Activated CD8-positive, alpha-beta memory T cell treated with anti-CD3 and anti-CD28 coated beads for 4 hours (primary cell): Measurements from ENCODE around the gene CEP43.

ENCODE experiments used
- DNase-seq, 2 donors: peaks; one replicate each; pipeline ENCODE4 v3.0.0-alpha.2; 2020; ENCODE audit warnings: low read depth in 2 of 2

CEP43 gene

GRCh38 chr6:166969390-166970002 lies 29.7 kb upstream of the CEP43 start:
- no peak for DNase-seq

GRCh38 chr6:166970091-166970490 lies 29.1 kb upstream of the CEP43 start:
- DNase-seq, result no peak

GRCh38 chr6:166970776-166971175 lies 28.4 kb upstream of the CEP43 start:
- no peak for DNase-seq

GRCh38 chr6:166971271-166971670 lies 27.9 kb upstream of the CEP43 start:
- DNase-seq, result no peak

GRCh38 chr6:166972101-166972500 lies 27.1 kb upstream of the CEP43 start:
- no peak for DNase-seq

- no peak for DNase-seq
These were observed 22.6 kb upstream of the CEP43 start for GRCh38 chr6:166976636-166977035.

DNA sequence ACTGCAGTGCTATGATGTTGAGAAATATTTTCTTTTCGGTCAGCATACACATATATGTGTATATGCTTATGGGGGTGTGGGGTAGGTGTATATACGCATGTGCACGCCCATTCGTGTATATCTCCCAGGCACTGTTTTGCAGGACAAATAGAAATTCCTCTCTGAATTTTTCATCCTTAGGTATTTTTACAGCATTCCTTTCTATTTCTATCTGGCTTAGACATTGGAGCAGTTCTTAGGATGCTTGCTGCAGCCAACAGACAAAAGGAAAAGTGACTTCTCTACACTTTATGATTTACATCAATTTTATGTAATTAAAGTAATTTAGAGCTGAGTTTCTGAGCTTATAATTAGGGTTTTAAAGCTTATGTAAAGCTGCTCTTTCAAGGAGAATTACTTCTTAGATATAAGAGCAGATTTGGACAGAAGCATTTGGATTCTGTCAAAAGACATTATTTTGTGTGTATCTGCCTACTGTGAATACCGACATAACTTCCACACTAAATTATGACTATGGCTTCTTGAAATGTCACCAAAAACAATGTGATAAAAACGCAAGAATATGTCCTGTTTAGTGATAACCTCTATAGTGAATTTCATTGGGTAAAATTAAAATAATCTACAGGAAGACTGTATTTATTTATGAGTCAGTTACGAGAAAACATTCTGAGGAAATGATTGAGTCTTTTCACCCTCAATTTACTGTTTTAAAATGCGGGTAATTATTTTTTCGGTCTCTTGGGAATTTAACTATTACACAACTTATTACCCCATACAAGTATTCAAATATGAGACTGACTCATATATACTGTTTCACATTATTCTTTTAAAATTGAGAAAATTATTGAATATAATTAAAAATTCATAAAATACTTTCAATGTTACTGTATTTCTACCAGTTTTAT lies 21.3 kb upstream of the CEP43 start:
- DNase-seq, result no peak

DNA sequence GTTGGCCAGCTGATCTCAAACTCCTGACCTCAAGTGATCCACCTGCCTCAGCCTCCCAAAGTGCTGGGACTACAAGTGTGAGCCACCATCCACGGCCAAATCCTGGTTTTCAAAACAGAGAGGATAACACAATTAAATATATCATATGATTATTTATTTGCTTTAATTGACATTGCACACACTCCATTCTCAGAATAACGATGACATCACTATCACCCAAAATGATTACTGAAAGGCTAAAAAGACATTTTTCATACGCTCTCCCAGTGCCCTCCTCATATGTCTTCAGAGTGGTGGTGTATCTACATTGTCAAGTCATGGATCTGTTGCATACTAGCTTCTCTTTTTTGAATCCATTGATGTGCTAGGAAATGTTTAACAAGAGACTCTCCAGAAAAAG lies 18.5 kb upstream of the CEP43 start:
- DNase-seq, result no peak

DNA sequence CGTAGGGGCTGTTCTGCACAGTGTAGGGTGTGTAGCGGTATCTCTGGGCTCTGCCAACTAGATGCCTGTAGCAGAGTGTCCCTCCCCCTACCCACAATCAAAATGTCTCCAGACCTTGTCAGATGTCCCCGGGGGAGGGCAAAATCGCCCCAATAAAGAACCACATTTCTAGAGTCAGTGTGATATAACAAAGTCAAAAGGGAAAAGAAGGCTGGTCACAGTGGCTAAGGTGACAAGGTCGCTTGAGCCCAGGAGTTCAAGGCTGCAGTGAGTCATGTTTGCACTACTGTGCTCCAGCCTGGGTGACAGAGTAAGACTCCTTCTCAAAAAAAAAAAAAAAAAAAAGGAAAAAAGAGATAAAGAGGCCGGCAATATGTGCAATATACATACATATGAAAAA lies 11.7 kb upstream of the CEP43 start:
- no peak for DNase-seq

DNA sequence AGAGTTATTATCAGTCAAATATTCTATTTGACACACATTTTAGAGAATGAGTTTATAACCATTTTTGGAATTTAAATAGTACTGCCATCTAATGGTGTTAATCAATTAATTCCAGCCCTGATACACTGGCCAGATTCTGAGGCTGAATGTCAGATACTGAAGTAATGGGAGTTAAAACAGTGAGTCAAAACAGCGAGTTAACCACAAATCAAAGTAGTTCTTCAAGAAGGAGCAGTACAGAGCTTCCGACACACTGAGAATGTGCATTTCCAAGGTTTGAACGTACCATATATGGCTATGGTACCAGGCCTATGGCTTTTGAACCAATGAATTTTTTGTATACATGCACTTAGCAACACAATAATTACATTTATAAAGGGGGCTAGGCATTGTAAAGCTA lies 11.3 kb upstream of the CEP43 start:
- no peak for DNase-seq

DNA sequence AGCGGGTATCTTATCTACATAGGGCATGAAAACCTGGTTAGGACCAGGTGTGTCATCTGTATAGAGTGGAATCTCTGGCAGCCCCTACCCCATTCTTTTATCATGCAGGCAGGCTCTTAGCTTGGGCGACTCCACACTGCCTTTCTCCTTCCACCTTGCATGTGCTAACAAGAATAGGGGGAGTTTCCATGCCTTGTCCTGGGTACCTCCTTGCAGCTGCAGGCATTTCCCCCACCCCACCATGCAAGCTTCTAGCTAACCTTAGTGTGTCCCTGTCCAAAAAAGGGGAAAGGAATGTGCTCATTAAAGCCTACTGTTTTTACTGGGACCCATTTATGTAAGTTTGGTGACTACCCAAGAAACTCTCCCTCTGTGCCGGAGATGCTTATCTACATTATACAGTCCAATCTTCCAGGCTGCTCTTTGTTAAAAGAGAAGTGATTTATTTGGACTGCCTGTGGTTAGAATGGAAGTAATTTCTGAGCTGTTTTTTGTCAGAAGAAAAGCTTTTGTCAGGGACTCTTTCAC lies 10.5 kb upstream of the CEP43 start:
- DNase-seq, result no peak

DNA sequence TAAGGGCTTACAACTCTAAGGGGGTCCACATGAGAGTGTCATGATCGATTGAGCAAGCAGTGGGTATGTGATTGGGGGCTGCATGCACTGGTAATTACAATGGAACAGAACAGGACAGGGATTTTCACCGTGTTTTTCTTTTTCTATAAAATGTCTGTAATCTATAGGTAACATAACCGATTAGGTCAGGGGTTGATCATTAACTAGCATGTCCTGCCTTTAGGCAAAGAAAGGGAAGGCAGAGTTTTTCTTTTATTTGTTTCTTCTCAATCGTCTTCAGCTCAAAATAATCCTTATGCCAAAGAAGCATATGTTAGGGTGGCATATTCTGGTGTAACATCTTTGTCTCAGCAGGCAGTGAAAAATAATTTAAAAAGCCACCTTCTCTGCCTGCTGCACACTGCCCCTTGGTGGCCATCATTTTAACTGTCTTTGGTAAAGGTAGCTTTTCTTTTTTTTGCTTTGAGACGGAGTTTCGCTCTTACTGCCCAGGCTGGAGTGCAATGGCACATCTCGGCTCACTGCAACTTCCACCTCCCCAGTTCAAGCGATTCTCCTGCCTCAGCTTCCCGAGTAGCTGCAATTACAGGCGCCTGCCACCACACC lies 9.7 kb upstream of the CEP43 start:
- DNase-seq, result peak; percentile 5 to 18

- DNase-seq, result no peak
These were observed 2.8 kb upstream of the CEP43 start for GRCh38 chr6:166996406-166996805.

DNA sequence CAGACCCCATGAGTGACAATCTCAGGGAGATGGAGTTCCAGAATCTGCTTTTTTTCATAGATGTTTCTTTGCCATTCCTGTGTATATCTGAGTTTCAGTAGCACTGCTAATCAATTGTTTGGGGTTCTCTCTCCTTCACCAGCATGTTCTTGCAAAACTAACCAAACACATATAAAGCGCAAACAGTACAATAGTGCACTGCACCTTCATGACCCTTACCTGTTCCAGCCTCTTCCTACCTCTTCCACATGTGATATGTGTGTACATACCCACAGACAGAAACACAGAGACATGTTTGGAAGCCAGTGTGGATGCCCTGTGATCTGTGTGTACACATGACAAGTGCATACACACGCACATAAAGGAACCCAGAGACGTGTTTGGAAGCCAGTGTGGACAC lies 1.8 kb upstream of the CEP43 start:
- DNase-seq, result no peak

DNA sequence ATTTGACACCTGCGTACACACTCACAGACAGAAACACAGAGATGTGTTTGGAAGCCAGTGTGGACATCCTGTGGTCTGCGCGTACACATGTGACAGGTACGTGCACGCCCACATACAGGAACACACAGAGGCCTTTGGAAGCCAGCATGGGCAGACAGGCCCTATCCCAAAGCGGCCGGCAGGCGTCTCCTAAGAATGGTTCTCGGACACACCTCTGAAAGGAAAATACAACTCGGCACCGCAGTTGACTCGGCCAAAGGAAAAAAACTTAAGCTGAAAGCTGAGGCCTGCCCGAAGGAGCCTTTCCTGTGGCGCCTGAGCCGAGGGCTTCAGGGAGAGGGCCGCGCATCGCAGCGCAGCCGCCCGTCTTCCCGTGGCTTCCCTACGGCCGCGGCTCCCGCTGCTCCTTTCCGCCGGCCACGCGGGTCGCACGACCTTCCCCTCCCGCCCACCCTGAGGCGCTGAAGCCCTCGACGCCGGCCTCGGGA lies 1.4 kb upstream of the CEP43 start:
- DNase-seq, result no peak

DNA sequence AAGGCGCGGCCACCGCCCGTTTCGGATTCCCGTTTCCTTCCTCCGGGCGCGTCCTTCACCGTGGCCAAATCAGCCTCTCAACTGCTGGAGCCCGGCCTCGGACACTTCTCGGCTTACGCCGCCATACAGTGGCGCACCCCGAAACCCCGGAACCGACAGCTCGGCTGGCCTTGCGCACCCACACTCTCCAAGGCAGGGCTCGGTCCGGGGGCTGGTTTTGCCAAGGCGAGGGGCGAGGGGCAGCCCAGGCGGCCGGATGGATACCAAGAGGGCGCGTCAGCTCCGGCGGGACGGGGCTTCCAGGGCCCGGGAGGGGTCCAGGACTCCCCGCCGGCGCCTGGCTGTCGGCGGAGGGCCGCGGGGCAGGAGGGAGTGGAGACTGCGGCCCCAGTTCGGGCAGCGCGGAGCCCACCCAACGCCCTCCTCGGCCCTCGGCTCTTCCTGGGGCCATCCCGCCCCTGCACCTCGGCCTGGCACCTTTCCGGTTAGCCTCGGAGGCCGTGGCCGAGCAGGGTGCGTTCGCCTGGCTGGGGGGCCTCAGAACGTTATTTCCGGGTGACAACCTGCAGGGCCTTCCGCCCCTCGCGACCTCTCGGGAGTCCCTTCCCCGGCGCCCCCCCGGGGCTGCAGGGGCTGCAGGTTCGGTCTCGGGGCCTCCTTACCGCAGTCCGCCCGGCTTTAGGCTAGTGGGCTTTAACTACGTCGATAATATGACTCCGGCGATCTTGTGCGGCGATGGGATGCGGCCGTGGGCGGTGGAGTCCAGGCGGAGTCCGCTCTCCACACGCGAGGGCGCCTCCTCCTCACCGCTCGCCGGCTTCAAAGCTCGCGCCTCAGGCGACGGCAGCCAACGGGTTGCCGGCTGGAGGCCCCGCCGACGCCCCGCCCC lies 697 bp upstream of the CEP43 start:
- DNase-seq, result no peak

DNA sequence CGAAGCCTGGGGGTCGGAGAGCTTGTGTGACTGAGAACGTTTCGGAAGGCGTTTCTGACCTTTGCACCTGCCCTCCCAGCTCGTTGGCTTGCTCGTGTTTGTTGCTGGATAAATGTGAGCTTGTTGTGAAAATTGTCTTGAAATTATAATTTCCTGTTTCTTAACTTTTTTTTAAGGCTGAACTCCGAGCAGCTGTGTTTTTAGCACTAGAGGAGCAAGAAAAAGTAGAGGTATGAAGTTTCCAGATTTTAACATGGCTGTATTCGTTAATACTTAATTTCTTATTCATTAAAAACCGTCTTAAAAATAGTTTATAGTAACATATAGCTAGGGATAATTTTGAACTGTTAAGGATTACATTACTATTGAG lies 672 bp downstream of the CEP43 start:
- DNase-seq, result no peak

- DNase-seq, result no peak
These were observed 1.6 kb downstream of the CEP43 start for GRCh38 chr6:167000759-167001158.

DNA sequence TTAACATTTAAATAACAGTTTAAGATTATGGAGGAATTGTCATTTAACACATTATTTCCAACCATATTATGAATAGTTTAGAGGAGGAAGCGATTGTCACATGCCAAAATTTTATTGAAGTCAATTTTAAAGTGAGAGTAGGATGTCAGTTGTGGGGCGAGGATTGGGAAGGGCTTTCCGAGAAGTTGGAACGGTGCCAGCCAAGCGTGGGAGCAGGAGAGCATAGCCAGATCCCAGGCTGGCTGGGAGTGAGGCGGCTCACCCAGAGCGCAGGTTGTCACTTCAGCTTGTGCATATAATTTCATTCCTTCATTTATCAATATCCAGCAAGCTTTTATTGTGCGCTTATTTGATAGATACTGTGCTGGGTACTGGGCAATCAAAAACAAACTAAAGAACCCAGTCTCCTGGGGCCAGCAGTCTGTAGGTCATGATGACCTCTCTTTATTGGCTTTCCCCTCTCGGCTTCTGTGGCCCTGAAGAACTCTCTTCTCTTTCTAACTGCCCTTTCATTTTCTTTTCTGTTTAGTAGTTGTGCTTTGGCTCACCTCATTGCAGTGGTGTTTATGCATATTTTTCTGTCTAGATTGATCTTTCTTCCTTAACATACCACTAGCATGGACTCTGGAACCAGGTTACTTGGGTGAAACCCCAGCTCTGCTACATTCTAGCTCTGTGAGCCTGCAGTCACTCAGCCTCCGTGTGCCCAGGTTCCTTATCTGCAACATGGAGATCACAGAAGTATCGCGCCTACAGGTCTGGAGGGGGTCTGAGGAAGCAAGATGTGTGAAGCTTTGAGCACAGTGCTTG lies 6.4 kb downstream of the CEP43 start:
- no peak for DNase-seq

DNA sequence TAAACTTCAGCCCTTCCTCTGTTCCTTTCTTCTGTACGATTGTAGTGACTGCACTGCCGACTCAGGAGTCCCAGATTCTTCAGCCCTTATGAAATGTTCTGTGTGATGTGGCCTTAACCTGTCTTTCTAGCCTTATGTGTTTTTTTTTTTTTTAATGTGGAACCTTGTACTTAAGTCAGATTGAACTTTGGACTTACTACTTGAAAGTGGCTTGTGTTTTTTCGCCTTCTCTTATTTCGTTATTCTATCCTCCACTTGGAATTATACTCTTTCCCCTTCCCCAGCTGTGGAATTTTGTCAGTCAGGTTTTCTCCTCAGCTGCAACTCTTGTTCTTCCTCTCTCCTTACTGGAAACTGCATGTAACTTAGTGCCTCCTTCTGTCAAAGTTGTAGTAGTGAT lies 8.8 kb downstream of the CEP43 start:
- no peak for DNase-seq

GRCh38 chr6:167013067-167013466 lies 13.9 kb downstream of the CEP43 start:
- DNase-seq, result no peak
